Ovary (tissue), 3 donors: ENCODE data around the gene TSC2.
"Not testable (repeated sequence)": the region's sequence is repeated elsewhere in the genome, so short reads cannot be mapped to it uniquely, and the experiment has no call there.

ENCODE experiments used
- EP300 ChIP-seq: sonication (generic); formaldehyde crosslinking; IDR thresholded peaks from one replicate; pipeline ENCODE4 v1.6.1; 2017; ENCODE audit warnings: antibody characterized with exemption
- POLR2A ChIP-seq: fragments of 450-650 bp; IDR thresholded peaks from one replicate; pipeline ENCODE4 v1.6.1; 2017; ENCODE audit warnings: antibody characterized with exemption, mild to moderate bottlenecking, moderate library complexity
- TF ChIP-seq, protein P1 (sequence below), 3 donors: fragments of 450-650 bp in 2 of 3; fragments of 200-600 bp in 1 of 3; IDR thresholded peaks; one replicate each; pipeline versions ENCODE4 v1.5.1 to v1.8.0; 2016 to 2022; ENCODE audit warnings: antibody characterized with exemption in 3 of 3, mild to moderate bottlenecking in 1 of 3
- donor health status: DM: no; HTN: no; CAD: no.

DNA sequence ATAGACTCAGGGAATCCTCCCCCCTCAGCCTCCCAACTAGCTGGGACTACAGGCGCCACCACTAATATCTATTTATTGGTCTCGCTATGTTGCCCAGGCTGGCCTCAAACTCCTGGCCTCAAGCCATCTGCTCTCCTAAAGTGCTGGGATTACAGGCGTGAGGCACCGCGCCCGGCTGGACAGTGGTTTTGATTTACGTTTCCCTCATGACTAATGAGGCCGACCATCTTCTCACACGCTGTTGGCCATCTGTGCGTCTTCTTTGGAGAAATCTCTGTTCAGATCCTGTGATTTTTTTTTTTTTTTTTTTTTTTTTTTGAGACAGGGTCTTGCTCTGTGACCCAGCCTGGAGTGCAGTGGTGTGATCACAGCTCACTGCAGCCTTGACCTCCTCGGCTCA lies 81.5 kb downstream of the TSC2 start:
- TF ChIP-seq, protein P1, sequence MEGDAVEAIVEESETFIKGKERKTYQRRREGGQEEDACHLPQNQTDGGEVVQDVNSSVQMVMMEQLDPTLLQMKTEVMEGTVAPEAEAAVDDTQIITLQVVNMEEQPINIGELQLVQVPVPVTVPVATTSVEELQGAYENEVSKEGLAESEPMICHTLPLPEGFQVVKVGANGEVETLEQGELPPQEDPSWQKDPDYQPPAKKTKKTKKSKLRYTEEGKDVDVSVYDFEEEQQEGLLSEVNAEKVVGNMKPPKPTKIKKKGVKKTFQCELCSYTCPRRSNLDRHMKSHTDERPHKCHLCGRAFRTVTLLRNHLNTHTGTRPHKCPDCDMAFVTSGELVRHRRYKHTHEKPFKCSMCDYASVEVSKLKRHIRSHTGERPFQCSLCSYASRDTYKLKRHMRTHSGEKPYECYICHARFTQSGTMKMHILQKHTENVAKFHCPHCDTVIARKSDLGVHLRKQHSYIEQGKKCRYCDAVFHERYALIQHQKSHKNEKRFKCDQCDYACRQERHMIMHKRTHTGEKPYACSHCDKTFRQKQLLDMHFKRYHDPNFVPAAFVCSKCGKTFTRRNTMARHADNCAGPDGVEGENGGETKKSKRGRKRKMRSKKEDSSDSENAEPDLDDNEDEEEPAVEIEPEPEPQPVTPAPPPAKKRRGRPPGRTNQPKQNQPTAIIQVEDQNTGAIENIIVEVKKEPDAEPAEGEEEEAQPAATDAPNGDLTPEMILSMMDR (IDR thresholded peaks at IDR 0.05): not testable (repeated sequence)
- not testable (repeated sequence) for TF ChIP-seq POLR2A, EP300
